ENCODE data around the gene FZD4.

DNA sequence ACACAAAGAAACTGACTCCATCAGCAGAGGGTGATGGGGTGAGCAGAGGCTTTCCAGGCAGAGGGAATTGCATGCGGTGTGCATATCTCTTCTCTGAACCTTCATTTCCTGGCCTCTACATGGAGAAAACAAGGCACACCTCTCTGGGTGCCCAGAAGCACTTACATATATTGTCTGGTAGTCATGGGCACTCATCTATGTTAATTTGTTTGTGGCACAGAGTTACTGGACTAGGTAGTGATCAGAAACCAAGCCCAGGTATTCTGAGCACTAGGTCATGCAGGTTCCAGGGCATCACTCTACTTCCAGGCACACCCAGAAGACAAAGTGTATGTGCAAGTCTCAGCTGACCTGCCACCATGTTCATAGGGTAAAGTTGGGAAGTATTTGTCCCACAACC is 56.5 kb downstream of the FZD4 start:
- TF ChIP-seq, protein P1, sequence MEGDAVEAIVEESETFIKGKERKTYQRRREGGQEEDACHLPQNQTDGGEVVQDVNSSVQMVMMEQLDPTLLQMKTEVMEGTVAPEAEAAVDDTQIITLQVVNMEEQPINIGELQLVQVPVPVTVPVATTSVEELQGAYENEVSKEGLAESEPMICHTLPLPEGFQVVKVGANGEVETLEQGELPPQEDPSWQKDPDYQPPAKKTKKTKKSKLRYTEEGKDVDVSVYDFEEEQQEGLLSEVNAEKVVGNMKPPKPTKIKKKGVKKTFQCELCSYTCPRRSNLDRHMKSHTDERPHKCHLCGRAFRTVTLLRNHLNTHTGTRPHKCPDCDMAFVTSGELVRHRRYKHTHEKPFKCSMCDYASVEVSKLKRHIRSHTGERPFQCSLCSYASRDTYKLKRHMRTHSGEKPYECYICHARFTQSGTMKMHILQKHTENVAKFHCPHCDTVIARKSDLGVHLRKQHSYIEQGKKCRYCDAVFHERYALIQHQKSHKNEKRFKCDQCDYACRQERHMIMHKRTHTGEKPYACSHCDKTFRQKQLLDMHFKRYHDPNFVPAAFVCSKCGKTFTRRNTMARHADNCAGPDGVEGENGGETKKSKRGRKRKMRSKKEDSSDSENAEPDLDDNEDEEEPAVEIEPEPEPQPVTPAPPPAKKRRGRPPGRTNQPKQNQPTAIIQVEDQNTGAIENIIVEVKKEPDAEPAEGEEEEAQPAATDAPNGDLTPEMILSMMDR (IDR thresholded peaks at IDR 0.05): no peak
- no peak for TF ChIP-seq POLR2A (IDR thresholded peaks at IDR 0.05)
